HG02885 (cell line): ENCODE measurements around the gene C2CD2.

Experiments used
- ATAC-seq: cut with Tn5 transposase; IDR thresholded peaks from one replicate; pipeline ENCODE4 v1.9.1; 2021; ENCODE audit warnings: mild to moderate bottlenecking; ENCODE audit not compliant: unreplicated experiment, poor library complexity

The C2CD2 gene

GRCh38 chr21:41851090-41851790, 102.6 kb downstream of the C2CD2 start:
- no peak for ATAC-seq

DNA sequence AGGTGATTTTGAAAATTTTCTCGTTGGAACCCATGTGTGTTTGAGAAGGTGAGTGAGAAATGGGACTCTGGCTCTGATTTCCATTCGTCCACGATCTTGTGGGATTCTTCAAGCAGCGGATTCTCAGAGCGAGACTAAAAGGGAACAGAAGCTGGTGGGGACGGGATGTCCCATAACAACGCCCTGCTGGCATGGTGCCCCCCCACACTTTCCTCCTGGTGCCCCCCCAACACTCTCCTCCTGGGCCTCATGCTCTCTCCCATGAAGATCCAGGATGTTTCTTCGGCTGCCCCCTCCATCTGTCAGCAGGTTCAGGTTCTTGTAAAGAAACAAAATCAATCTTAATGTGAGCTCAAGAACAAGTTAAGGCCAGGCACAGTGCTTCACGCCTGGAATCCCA, 103.7 kb downstream of the C2CD2 start:
- ATAC-seq: no peak

GRCh38 chr21:41848958-41849580, 104.7 kb downstream of the C2CD2 start:
- ATAC-seq: no peak

DNA sequence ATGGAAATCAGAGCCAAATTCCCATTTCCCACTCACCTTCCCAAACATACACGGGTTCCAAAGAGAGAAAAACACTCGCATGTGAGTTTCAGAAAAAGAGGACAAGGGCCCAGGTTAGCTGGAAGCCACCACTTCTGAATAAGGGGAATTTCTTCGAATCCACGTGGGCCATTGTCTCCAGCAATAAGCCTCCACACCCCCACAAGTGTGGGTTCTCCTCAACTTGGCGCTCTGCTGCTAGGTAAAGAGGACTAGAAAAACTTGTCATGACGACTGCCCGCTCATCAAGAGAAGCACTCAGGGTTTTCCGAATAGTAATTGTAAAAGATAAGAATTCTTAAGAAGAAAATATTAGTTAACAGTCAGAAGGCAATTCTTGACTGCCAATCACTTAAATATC, 105.3 kb downstream of the C2CD2 start:
- ATAC-seq: no peak

DNA sequence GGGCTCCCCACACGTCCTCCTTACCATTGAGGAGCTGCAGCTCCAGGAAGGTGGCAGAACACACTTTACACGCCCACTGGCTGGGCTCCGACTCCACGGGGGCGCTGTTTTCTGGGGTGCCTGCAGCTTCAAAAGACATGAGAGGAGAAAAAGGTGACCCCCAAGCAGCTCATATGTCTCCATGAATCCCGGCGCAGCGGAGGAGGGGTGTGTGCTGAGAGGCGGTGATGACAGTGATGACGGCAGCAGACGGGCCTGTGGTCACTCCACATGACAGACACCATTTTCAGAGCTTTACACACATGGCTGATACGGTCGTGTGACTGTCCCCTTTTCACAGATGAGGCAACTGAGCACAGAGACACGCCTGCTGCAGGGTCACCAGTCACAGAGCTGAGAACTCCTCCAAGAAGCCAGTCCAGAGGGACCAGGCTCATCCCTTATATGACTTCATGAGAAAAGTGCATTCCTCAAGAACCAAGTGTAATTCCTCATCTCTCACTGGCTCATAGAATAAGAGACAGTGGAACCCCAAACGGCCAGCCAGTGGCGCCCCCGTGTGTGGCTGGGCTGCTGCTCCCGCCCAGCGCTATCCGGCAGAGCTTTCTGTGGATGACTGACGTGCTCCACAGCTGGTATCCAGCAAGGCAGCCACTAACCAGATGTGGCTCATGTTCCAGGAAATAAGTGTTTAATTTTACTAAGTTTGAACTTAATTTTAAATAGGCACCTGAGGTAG, 106.6 kb downstream of the C2CD2 start:
- ATAC-seq: no peak

DNA sequence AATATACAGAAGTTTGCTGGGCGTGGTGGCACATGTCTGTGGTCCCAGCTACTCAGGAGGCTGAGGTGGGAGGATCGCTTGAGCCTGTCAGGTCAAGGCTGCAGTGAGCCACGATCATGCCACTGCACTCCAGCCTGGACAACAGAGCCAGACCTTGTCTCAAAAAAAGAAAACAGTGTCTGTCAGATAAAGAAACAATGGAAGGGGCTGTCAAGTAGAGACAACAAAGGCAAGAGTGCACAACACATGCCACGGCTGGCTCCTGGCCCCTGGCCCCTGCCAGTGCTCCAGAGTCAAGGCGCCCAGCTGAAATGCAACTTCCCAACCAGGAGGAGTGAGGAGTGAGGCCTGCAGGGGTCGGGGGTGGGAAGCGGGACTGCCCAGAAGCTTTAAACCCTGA, 107.3 kb downstream of the C2CD2 start:
- no peak for ATAC-seq

DNA sequence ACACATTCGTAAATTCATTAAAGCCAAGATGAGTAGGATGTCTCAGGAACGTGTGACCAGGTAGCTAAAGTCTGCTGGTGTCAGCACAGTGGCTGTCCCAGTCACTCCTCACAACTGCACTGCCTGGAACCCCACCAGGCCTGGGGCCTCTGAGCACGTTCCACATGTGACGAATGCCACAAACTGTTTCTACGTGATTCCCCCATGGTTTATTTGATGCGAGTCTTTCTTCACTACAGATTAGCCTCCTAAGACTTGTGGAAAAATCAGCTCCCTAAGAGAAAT, 107.8 kb downstream of the C2CD2 start:
- ATAC-seq: no peak

DNA sequence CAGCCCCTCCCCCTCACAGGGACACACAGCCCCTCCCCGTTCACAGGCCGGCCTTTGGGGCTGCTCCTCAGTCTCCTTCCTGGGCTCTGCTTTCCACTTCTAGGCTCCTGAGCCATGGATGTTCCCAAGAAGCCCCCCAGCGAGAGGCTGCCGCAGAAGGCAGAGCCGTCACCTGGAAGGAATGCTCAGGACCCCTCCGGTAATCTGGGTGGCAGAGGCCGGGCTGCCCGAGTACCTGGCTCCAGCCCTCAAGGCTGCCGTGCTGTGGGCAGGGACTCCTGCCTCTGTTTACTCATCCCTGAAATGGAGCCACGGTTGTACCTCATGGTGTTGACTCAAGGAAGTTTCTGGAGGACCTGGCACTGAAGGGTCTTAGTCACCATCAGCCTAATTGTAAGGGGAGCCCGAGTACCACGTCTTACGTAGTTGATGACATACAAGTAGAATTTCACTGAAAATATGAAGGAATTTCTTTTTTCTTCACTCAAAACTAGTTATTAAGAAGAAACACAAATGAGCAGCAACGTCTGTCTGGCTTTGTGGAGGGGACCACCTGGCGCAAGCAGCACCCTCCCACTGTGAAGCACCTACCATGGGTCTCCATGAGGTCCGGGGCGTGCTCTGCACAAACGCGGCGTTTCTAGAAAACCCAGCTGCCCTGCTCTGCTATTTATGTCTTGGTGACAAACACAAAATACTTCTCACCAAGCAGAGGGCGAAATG, 108.3 kb downstream of the C2CD2 start:
- no peak for ATAC-seq

GRCh38 chr21:41843584-41843983, 110.2 kb downstream of the C2CD2 start:
- no peak for ATAC-seq

DNA sequence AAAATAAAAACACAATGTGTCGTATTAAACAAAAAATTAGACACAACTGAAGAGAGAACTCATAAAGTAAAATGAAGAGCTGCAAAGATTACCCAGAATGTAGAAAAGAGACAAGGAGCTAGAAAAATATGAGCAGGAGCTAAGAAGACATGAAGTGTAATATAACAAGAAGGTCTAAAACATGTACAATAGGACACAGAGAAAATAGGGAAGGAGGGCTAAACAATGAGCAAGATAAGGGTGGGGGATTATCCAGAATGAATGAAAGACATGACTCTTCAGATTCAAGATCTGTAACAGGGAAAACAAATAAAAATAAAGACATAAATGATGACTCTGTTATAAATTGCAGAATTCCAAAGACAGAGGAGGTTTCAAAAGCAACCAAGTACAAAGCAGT, 112.9 kb downstream of the C2CD2 start:
- no peak for ATAC-seq

DNA sequence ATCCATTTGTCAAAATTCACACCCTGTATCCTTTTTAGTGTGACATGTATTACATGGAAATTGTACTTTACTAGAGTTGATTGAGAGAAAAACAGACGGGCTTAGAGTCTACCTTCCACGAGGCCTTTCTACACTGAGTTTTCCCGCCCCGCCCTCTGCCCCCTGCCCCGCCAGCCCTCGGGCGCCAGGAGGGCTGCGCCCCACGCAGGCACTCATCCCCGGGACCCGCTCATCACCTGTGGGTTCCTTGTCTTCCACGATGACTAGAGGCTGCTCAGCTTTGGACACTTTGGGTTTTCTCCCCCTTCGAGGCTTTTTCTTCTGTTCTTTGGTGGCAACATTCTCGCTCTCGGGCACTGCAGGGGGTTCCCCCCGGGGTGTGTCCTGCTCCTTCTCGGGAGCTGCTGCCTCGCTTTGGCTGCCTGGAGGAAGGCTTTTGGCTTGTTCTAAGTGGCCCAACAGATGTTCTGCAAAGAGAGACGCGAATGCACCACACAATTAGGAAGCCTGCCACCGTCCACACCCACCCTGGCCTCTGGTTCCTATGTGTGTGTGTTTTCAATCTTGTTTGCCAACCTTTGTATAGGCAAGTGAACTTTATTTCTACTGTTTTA, 114.3 kb downstream of the C2CD2 start:
- ATAC-seq: no peak

DNA sequence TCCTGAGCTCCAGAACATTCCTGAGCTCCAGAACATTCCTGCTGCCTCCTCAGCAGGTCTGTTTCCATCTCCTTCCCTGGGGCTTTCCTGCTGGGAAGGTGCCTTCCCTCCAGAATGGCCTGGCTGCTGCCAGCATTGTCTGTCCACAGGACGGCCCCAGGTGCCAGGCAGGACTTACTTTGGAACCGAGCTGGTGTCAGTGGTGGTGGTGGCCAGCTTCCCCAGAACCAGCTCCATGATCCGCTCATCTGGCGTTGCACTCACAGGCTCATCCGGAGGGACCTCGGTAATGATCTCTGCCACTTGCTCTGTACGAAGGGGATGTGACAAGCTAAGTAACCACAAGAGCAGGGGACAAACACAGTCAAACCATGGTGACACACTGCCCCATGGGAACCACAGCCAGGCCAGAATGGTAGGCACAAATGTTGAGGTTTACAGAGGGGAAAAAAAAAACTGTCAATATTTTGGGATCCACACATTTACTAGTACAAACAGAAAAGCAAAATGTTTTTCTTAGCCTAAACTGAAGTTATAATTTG, 116.0 kb downstream of the C2CD2 start:
- ATAC-seq: no peak

DNA sequence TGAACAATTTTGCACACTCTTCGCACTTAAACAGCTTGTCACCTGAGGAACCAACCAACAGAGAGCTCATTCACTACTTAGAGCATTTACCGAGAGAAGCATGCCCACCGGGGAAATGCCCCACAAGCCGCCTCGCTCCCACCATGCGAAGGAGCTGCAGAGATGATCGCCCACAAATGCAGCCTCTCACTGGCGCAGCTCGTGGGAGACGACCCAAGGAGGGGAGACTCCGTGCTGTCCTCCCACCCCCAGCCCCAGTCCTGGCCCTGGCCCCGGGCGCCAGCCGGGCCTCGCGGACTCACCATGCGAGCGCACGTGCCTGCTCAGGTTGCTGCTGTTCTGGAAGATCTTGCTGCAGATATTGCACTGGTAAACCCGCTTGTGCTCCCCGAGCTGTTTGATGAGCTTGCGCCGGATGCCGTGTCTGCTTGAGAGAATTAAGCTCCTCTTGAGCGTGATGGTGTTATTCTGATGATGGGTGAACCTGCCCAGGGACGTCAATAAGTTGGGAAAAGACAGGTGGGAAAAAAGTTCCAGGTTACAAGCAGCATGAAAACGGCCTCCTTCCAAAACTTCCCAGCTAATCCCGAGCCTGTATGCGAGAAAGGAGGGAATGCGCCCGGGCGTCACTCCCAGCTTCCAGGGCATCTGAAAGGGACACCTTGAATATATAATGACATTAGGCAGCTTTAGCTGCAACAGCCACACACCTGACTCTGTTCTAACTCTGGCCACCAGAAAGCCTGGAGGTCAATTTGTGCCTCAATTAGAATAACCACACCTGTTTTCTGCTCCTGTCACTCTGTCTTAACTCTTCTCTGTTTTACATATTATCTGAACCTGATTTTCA, 117.4 kb downstream of the C2CD2 start:
- no peak for ATAC-seq

DNA sequence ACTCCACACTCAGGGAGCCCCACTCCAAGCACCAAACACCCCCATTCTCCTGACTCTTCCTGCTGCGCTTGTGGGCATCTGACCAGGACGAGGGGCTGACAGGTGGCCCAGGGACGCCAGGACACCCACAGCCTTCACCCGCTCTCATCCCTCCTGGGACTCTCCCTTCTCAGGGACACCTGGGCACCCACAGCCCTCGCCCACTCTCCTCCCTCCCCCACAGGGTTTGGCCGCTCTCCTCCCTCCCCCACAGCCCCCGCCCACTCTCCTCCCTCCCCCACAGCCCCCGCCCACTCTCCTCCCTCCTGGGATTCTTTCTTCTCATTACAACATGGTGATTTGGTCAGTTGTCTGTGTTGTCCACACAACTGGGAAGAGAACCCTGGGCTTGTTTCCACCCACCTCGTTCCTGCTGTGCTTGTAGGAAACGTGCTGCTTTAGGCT, 118.1 kb downstream of the C2CD2 start:
- no peak for ATAC-seq
